Gastroesophageal sphincter (tissue), 2 donors: ENCODE measurements around the gene JAML.

Experiments
- POLR2A ChIP-seq, 2 donors: fragments of 450-650 bp; IDR thresholded peaks; one replicate each; pipeline ENCODE4 v1.6.1; 2017; ENCODE audit warnings: antibody characterized with exemption in 2 of 2, mild to moderate bottlenecking in 2 of 2, moderate library complexity in 1 of 2
- POLR2AphosphoS5 ChIP-seq: sonication (generic); formaldehyde crosslinking; IDR thresholded peaks from one replicate; pipeline ENCODE4 v1.6.1; 2017; ENCODE audit warnings: antibody characterized with exemption

DNA sequence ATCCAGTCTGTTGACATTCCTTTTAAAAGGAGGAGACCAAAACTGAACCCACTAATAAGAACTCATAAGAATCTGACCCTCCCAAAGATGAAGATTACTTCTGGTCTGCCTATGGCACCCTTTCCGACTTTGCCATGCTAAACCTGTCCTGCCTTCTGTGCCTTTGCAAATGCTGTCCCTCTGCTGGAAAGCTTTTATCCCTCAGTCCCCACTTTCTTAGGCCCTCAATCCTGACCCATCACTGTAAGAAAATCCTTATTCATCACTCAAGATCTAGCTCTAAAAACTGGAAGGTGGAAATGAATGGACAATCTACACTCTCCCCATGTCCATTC lies 16.9 kb upstream of the JAML start:
- TF ChIP-seq POLR2AphosphoS5 (no peak), POLR2A (IDR thresholded peaks at IDR 0.05) (no peak)
